CD4-positive, alpha-beta memory T cell (primary cell): Measurements from ENCODE around the gene RCVRN. TPM values are rescaled to one million over a fixed set of nuclear protein-coding genes. Genes with fewer than 3 reads are reported as not detected.

Experiments used
- CTCF ChIA-PET: fragments of 350-600 bp; sonication (Branson Sonifier 250); formaldehyde crosslinking; loops from one replicate; lab custom pipeline; 2021; ENCODE audit warnings: inconsistent platforms; ENCODE audit not compliant: partially characterized antibody; lab: Charles Lee
- POLR2A ChIA-PET: fragments of 350-600 bp; sonication (Branson Sonifier 250); formaldehyde crosslinking; loops from one replicate; lab custom pipeline; 2021; ENCODE audit not compliant: partially characterized antibody; lab: Charles Lee
- DNase-seq, 5 donors: peaks; one replicate each; pipeline versions ENCODE4 v3.0.0 to v3.0.0-alpha.2; 2020 to 2022; ENCODE audit warnings: mixed read lengths in 1 of 5
- H3K27ac ChIP-seq: one replicate; pipeline ENCODE4 v1.7.0; 2013; ENCODE audit warnings: low read depth, low read length
- H3K27me3 ChIP-seq: 2 replicates; pipeline ENCODE4 v1.7.0; 2013; ENCODE audit warnings: mild to moderate bottlenecking, low read length, moderate library complexity; ENCODE audit not compliant: insufficient read depth
- H3K36me3 ChIP-seq: 2 replicates; pipeline ENCODE4 v1.7.0; 2013; ENCODE audit warnings: mild to moderate bottlenecking, low read length, moderate library complexity; ENCODE audit not compliant: insufficient read depth
- H3K4me1 ChIP-seq: 2 replicates; pipeline ENCODE4 v1.7.0; 2013; ENCODE audit warnings: mild to moderate bottlenecking, low read length, moderate library complexity; ENCODE audit not compliant: insufficient read depth
- H3K4me3 ChIP-seq, 2 donors: one replicate each; pipeline ENCODE4 v1.7.0; 2013; ENCODE audit warnings: low read length in 2 of 2, mild to moderate bottlenecking in 1 of 2
- H3K9me3 ChIP-seq, 2 donors: one replicate each; pipeline ENCODE4 v1.7.0; 2013; ENCODE audit warnings: low read length in 2 of 2, control low read depth in 1 of 2; ENCODE audit not compliant: control insufficient read depth in 1 of 2
- H3K27ac Mint-ChIP-seq, 7 donors: one replicate each; pipeline ENCODE4 v1.8.0; 2020 to 2021; ENCODE audit warnings: mixed read lengths in 7 of 7, mild to moderate bottlenecking in 6 of 7, inconsistent platforms in 3 of 7, moderate library complexity in 3 of 7
- H3K27me3 Mint-ChIP-seq, 2 donors: one replicate each; pipeline ENCODE4 v1.8.0; 2020 to 2021; ENCODE audit warnings: mixed read lengths in 2 of 2
- H3K36me3 Mint-ChIP-seq, 2 donors: one replicate each; pipeline ENCODE4 v1.8.0; 2020 to 2021; ENCODE audit warnings: mixed read lengths in 2 of 2, inconsistent platforms in 1 of 2, mild to moderate bottlenecking in 1 of 2
- H3K4me1 Mint-ChIP-seq, 4 donors: one replicate each; pipeline ENCODE4 v1.8.0; 2020 to 2021; ENCODE audit warnings: mixed read lengths in 4 of 4, mild to moderate bottlenecking in 1 of 4
- H3K4me3 Mint-ChIP-seq, 8 donors: one replicate each; pipeline ENCODE4 v1.8.0; 2020 to 2021; ENCODE audit warnings: mixed read lengths in 8 of 8, mild to moderate bottlenecking in 7 of 8, moderate library complexity in 6 of 8, inconsistent platforms in 3 of 8
- H3K9me3 Mint-ChIP-seq, 8 donors: one replicate each; pipeline ENCODE4 v1.8.0; 2020 to 2021; ENCODE audit warnings: mixed read lengths in 8 of 8, mild to moderate bottlenecking in 5 of 8, inconsistent platforms in 3 of 8, moderate library complexity in 1 of 8
- intact Hi-C: fragments of 100-400 bp; cut with micrococcal nuclease; formaldehyde crosslinking; loops from one replicate; pipeline ENCODE4 v1.15.1; 2023
- polyA plus RNA-seq, 2 donors: library from polyadenylated mRNA; unstranded; fragments of 300-500 nt; fragmentation: Illumina TruSeq; gene quantifications; one replicate each; pipeline ENCODE4 v1.2.3, GENCODE V29; 2021
- total RNA-seq, 2 experiments: library from RNA; stranded (reverse); gene quantifications; one replicate each; pipeline ENCODE4 v1.2.3, GENCODE V29; 2021

Gene RCVRN
- total and polyA plus RNA-seq, 4 experiments from 2014 or later, result not detected

DNA sequence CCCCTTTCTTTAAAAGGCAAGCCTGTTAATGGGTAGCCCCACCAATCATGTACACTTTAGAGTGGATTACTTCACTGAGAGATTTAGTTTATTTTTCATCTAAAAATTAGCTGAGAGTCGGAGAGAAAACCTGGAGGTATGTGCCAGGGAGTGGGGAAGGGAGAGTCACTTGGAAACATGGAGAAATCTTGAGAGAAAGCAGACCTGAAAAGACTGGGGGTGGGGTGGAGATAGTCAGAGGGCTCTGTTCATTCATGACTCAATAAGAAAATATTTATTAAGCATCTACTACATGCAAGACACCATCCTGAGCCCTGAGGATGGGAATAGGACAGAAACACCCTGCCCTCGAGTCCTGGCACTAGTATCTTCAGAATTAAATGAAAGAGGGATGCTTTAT is 27.4 kb upstream of the RCVRN start:
- no peak overlapping the region for H3K4me3 ChIP-seq
- H3K27ac ChIP-seq, result no peak overlapping the region
- Mint-ChIP-seq H3K9me3 (peaks cover 0 to 2% (median 0%) of the 10 kb centered on the region in 8 donors), H3K4me3 (no peak overlapping the region), H3K27me3 (peaks cover 1 to 3% of the 10 kb centered on the region in 2 donors), H3K4me1 (no peaks in the 10 kb centered on the region), H3K36me3 (no peaks in the 10 kb centered on the region), H3K27ac (no peak overlapping the region)
- DNase-seq, result no peak
- no peaks in the 10 kb centered on the region for H3K36me3 ChIP-seq
- CTCF ChIA-PET, result no interaction called here
- no peaks in the 10 kb centered on the region for H3K9me3 ChIP-seq
- intact Hi-C loops, result no loop called here
- POLR2A ChIA-PET, result no interaction called here
- H3K4me1 ChIP-seq, result no peaks in the 10 kb centered on the region
- no peaks in the 10 kb centered on the region for H3K27me3 ChIP-seq

DNA sequence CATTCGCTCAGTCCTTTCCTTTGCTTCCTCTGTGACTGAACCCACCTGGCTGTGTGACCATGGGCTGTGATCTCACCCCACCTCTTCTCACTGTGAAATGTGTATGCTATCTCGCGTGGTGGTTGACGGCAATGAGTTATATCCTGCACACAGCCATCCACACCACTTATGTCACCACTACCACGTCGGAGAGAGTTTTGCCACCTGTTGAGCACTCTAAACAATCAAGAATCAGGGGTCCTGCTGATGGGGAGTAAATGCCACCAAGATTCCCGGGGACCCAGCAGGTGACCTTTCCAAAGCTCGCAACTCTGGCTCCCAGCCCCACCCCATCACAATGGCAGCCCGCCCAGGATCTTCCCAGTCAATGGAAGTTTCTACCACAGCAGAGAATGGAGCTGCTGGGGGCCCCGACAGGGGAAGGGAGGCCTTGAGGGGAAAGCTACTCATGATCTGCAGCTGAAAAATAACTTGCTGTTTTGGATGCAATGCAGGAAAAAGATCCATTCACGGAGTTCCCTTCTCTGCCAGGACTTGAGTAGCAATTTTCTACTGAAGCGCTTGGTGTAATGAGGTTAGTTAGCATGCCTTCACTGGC is 26.2 kb upstream of the RCVRN start:
- no peak overlapping the region for H3K4me3 Mint-ChIP-seq
- no peaks in the 10 kb centered on the region for H3K4me1 ChIP-seq
- intact Hi-C loops, result no loop called here
- DNase-seq, result no peak
- no peak overlapping the region for H3K27ac ChIP-seq
- CTCF ChIA-PET, result no interaction called here
- H3K4me1 Mint-ChIP-seq, result no peaks in the 10 kb centered on the region
- H3K4me3 ChIP-seq, result no peak overlapping the region
- H3K27me3 ChIP-seq, result no peaks in the 10 kb centered on the region
- H3K9me3 ChIP-seq, result no peaks in the 10 kb centered on the region
- H3K9me3 Mint-ChIP-seq, result no peaks in the 10 kb centered on the region
- H3K36me3 Mint-ChIP-seq, result no peaks in the 10 kb centered on the region
- no peak overlapping the region for H3K27ac Mint-ChIP-seq
- H3K36me3 ChIP-seq, result no peaks in the 10 kb centered on the region
- POLR2A ChIA-PET, result no interaction called here
- peaks cover 1 to 3% of the 10 kb centered on the region in 2 donors for H3K27me3 Mint-ChIP-seq

DNA sequence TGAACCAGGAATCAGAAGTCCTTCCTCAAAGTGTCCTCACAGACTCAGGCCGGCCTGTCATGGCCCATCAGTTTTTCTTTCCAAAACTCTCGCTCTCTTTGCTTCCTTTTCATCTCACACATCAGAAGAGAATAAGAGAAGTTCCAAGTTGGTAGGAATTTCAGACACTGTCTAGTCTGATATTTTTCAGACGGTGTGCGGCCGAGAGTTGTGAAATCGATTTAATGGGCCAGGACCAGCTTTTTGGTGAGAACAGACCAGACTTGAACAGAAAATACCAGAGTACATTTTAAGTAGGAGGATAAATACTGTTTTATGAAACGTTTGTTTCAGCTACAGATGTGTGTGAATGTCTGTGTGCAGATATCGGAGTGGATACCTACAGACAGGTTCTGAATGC is 24.8 kb upstream of the RCVRN start:
- Histone ChIP-seq H3K4me3 (no peak overlapping the region), H3K9me3 (no peaks in the 10 kb centered on the region), H3K36me3 (no peaks in the 10 kb centered on the region), H3K4me1 (no peaks in the 10 kb centered on the region), H3K27me3 (no peaks in the 10 kb centered on the region), H3K27ac (no peak overlapping the region)
- ChIA-PET POLR2A (no interaction called here), CTCF (interaction anchor here (1.0 to 4.7 kb wide), 2 partner anchors 12 to 299 kb away, joined by 3 to 23 read pairs; no protein-coding TSS in a partner anchor)
- Mint-ChIP-seq H3K27ac (no peak overlapping the region), H3K27me3 (peaks cover 1 to 3% of the 10 kb centered on the region in 2 donors), H3K4me3 (no peak overlapping the region), H3K36me3 (no peaks in the 10 kb centered on the region), H3K4me1 (peaks cover 0 to 1% (median under 1%) of the 10 kb centered on the region in 4 donors), H3K9me3 (no peaks in the 10 kb centered on the region)
- DNase-seq, result no peak
- intact Hi-C loops, result loop anchor here (10.0 kb wide), 2 partner anchors 425 to 915 kb away; no protein-coding TSS in a partner anchor

DNA sequence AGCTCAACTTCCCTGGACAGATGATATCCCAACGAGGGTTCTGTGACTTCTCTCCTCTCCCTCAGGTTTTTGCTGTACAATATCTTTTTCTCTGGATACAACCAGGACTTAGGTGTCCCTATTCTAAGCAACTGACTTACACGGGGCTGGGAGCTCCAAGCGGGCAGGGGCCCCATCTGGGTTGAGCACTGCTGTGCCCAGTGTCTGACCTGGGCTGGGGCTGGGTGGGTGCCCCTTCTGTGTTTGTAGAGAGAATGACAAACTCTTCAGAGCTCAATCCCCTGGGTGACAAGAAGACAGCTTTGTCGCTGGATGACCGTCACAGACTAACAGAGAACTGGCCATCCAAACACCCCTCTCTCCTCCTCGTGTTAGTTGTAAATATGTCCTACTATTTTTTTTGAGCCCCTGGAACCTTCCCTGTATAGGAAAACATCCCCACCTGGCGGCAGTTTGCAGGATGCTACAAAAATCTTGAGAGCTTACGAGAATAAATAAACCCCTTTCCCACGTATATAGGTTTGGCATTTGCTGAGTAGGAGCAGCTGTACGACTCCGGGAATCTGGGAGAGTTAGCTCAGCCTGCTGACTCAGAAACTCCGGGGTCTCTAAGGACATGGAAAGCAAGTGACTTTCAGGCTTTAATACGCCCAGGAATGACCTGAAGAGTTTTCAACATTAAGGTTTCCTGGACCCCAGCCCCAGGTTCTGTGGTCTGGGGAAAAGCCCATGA is 23.7 kb upstream of the RCVRN start:
- no peaks in the 10 kb centered on the region for H3K9me3 Mint-ChIP-seq
- Histone ChIP-seq H3K9me3 (no peaks in the 10 kb centered on the region), H3K4me1 (no peaks in the 10 kb centered on the region), H3K27ac (no peak overlapping the region), H3K36me3 (no peaks in the 10 kb centered on the region), H3K4me3 (no peak overlapping the region), H3K27me3 (no peaks in the 10 kb centered on the region)
- no peaks in the 10 kb centered on the region for H3K36me3 Mint-ChIP-seq
- H3K4me1 Mint-ChIP-seq, result peaks cover 2 to 6% (median 3%) of the 10 kb centered on the region in 4 donors
- intact Hi-C loops, result loop anchor here (10.0 kb wide), 2 partner anchors 426 to 916 kb away; no protein-coding TSS in a partner anchor
- ChIA-PET CTCF (interaction anchor here (1.2 to 4.7 kb wide), 2 partner anchors 11 to 689 kb away, joined by 3 to 23 read pairs; no protein-coding TSS in a partner anchor), POLR2A (no interaction called here)
- no peak overlapping the region for H3K27ac Mint-ChIP-seq
- peaks cover 1 to 3% of the 10 kb centered on the region in 2 donors for H3K27me3 Mint-ChIP-seq
- no peak overlapping the region for H3K4me3 Mint-ChIP-seq
- no peak for DNase-seq

DNA sequence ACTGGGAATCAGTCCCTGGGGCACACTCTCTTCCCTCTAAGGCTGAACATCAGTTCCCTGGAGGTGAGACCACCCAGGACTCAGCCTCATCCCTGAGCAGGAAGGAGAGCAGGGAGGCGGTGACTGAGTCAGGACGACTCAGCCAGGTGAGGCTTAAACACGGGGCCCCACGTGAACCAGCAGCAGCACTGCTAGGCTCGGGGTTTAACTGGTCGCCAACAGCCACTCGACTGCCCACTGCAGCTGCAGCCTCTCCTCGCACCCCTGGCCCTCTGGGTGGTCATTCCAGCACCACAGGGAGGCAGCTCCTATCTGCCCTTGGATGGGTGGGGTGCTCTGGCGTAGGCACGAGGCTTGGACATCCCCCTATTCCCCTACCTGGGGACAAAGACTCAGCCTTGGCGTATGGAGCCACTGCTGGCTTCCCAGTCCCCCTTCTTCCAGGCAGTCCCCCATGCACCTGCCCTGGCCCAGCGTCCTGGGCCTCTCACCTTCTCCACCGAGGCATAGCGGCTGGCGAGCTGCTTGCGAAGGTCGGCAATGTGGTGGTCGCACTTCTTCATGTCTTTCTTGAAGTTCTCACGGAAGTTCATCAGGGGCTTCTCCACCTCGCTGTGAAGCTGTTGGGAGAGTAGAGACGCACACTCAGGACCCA is 21.2 kb upstream of the RCVRN start:
- Histone ChIP-seq H3K4me3 (no peak overlapping the region), H3K4me1 (no peaks in the 10 kb centered on the region), H3K27me3 (no peaks in the 10 kb centered on the region), H3K9me3 (no peaks in the 10 kb centered on the region), H3K36me3 (no peaks in the 10 kb centered on the region), H3K27ac (no peak overlapping the region)
- no peak overlapping the region for H3K4me3 Mint-ChIP-seq
- H3K27me3 Mint-ChIP-seq, result peaks cover 0 to 3% of the 10 kb centered on the region in 2 donors
- H3K27ac Mint-ChIP-seq, result peak overlapping the region in 1 of 7 donors; percentile 71
- no peaks in the 10 kb centered on the region for H3K9me3 Mint-ChIP-seq
- ChIA-PET CTCF (interaction anchor here (0.6 to 4.7 kb wide), 5 partner anchors 8 to 692 kb away, joined by 3 to 23 read pairs (median 7); no protein-coding TSS in a partner anchor), POLR2A (no interaction called here)
- intact Hi-C loops, result loop anchor here (10.0 kb wide), 2 partner anchors 429 to 919 kb away; no protein-coding TSS in a partner anchor
- H3K36me3 Mint-ChIP-seq, result no peaks in the 10 kb centered on the region
- no peak for DNase-seq
- peaks cover 2 to 6% (median 3%) of the 10 kb centered on the region in 4 donors for H3K4me1 Mint-ChIP-seq

DNA sequence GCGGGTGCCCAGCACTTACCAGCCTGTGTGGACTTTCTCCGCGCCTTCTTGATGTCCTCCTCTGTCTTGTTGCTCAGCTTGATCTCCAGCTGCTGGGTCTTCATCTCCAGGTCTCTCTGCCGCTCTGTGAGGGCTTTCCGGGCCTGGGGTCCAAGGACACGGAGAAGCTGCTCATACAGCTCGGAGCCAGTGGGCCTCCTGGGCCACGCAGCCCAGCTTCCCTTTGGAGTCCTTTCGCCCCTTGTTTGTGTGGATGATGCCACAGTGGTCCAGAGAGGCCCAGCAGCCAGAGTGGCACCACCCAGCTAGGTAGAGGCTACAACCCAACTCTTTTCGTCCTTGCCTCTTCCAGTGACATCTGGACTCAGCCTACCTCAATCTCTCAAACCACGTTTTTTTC is 20.4 kb upstream of the RCVRN start:
- Mint-ChIP-seq H3K27ac (no peak overlapping the region), H3K4me1 (peaks cover 2 to 6% (median 3%) of the 10 kb centered on the region in 4 donors), H3K4me3 (no peak overlapping the region), H3K27me3 (peaks cover 0 to 3% of the 10 kb centered on the region in 2 donors), H3K36me3 (no peaks in the 10 kb centered on the region), H3K9me3 (no peaks in the 10 kb centered on the region)
- no peaks in the 10 kb centered on the region for H3K36me3 ChIP-seq
- no peaks in the 10 kb centered on the region for H3K27me3 ChIP-seq
- intact Hi-C loops, result loop anchor here (10.0 kb wide), 2 partner anchors 429 to 919 kb away; no protein-coding TSS in a partner anchor
- no peaks in the 10 kb centered on the region for H3K4me1 ChIP-seq
- H3K27ac ChIP-seq, result no peak overlapping the region
- ChIA-PET CTCF (interaction anchor here (1.0 to 1.9 kb wide), 6 partner anchors 8 to 693 kb away, joined by 3 to 9 read pairs (median 4); no protein-coding TSS in a partner anchor), POLR2A (no interaction called here)
- DNase-seq, result no peak
- no peak overlapping the region for H3K4me3 ChIP-seq
- no peaks in the 10 kb centered on the region for H3K9me3 ChIP-seq
